NCI-H82 treated with DMSO at 0.1 percent for 48 hours (cell line): Measurements from ENCODE around the gene UVSSA.

ENCODE experiments used
- DNase-seq: peaks from one replicate; lab custom pipeline; 2025; ENCODE audit not compliant: unreplicated experiment; lab: John Stamatoyannopoulos, UW

UVSSA gene, protein sequence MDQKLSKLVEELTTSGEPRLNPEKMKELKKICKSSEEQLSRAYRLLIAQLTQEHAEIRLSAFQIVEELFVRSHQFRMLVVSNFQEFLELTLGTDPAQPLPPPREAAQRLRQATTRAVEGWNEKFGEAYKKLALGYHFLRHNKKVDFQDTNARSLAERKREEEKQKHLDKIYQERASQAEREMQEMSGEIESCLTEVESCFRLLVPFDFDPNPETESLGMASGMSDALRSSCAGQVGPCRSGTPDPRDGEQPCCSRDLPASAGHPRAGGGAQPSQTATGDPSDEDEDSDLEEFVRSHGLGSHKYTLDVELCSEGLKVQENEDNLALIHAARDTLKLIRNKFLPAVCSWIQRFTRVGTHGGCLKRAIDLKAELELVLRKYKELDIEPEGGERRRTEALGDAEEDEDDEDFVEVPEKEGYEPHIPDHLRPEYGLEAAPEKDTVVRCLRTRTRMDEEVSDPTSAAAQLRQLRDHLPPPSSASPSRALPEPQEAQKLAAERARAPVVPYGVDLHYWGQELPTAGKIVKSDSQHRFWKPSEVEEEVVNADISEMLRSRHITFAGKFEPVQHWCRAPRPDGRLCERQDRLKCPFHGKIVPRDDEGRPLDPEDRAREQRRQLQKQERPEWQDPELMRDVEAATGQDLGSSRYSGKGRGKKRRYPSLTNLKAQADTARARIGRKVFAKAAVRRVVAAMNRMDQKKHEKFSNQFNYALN

DNA sequence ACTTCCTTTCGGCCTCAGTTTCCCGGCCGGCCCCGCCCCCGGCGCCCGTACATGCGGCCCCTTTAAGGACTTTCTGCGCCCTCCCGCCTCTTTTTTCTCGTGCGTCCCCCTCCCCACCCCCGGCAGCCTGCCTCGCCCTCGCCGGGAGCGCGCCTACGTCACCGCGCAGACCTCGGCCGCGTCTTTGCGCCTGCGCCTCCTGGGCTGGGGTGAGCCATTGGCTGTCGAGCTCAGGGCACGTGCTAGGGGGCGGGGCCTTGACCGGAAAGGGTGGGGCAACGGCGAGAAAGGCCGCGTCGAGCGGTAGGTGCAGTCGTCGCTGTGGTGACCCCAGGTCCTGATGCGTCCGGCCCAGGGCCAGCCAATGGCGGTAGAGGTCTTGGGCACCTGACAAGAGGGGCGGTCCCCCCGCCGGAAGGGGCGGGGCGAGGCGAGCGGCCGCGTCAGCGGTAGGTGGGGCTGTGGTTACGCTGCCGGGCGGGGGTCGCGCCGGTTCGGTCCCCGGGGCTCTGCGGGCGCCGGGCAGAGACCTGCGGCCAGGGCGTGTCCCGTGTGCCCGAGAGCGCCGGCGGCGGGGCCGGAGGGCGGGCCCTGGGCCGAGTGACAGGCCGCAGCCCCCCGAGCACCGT is at the start of gene UVSSA:
Gene UVSSA (plus strand): TSS at position 428 of the 629 bp plus-strand sequence. CDS start 884 bp downstream, outside the sequence.
- peak; percentile 95 for DNase-seq

DNA sequence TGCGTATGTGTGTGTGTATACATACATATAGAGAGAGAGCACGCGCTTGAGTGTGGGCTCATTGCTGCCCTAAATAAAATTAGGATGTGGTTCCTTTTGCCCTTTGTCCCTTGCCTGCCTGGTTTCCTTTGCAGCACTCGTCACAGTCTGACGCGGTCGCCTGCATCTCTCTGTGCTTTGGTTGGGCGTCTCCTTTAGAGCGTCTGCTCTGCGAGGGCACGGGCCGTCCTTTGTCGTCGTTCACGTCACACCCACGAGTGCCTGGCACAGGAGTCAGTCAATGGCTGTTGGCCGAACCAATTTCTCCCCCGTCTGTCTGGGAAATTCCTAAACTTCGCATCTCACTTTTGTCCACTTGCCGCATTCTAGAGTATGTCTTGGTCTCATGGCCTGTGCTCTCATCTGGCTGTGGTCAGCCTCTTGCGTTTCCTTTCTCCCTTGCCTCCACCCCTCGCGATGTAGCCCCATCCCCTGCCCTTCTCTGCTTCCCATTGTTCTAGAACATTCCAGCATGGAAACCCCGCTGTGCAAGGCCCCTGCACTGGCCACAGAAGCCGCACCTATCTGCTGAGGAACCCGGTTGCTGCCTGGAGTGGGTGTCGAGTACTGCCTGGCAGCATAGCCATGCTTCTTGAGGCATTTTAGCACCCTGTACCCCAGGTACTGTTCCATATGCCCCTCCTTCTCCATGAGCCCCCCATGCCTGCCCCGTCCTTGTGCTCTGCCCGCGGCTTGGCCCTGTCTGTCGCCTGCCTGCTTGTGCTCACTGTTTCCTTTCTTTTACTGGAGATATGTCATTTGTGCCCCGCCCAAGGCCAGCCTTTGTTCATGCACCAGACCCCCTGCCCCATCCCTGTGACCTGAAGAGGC is 49.3 kb upstream of the UVSSA start:
- DNase-seq: no peak

DNA sequence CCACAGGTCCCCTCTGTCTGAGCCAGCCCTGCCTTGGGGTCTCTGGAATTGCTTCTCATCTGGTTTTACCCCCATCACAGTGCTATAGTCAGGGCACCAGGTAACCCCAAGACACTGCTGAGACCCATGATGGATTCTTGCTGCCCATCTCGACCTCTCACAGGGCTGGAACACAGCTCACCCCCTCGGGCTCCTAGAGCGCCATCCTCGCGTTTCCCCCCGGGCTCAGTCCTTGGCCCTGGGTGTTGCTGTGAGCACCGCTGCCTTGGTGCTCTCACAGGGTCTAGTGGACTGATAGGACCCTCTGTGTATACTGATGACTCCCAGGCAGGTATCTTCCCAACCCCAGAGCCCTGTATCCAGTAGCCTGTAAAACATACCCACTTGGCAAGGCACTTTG is 48.5 kb upstream of the UVSSA start:
- no peak for DNase-seq

DNA sequence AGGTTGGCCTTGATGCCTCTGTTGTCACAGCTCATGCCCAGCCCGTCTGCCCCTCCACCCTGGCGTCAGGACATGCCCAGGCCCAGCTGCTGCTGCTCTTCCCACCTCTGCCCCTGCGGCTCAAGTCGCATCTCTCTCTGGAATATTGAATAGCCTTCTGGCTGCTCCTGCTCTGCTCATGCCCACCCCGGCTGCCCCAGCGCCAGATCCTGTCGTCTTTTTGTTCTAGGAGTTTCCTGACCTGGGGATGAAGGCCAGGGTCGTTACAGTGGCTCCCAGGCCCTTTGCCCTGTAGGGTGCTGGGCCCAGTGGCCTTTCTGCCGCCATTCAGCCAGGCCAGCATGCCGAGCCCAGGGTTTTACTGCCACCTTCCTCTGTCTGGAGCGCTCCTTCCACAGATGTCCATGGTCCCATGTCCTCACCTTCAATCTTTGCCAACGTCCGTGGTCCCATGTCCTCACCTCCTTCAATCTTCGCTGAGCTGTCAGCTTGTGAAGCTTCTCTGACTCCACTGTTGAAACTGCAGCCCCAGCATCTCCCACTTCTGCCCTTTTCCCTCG is 47.6 kb upstream of the UVSSA start:
- no peak for DNase-seq

DNA sequence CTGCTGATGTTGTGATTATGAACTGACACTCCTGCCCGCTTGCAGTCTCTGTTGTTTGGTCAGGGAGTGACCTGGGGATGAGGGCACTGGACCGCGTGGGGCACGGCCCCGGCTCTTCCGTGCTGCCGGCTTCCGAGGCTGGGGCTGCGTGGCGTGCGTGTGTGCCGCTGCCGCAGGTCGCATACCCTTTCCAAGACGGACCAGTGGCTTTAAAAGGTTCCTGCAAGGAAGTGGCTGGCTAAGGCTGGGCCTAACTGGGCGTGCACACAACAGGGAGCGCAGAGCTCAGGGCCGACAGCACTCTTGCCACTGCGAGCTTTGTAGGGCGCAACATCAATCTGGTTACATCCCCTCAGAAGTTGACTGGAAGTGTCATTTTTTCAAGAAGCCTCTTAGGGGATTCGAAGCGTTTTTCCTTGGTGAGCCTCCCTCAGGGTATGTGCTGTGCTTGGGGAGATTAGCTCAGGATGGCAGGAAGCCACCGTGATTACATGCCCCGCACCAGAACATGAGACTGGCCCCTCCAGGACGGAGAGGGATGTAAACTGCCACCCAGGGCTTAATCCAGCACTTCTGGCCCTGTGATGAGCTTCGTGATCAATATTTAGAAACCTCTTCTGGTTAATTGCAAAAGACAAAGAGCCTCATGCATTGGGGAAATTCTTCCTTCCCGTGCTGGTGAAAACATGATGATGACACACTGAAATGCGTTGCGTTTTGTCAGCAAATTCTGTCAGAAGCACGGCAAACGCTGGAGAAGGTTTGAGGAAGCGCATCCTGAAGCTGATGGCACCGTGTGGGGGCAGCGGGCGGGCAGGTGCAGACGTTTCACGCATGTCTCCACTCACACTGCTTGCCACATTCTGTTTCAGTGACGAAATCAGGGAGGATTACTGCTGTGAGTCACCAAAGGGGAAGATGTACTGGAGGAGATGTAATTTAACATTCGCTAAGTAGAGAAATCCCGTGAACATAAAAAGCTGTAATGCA is 46.2 kb upstream of the UVSSA start:
- no peak for DNase-seq

- no peak for DNase-seq
Measured at GRCh38 chr4:1302159-1302558, 44.8 kb upstream of the UVSSA start.

DNA sequence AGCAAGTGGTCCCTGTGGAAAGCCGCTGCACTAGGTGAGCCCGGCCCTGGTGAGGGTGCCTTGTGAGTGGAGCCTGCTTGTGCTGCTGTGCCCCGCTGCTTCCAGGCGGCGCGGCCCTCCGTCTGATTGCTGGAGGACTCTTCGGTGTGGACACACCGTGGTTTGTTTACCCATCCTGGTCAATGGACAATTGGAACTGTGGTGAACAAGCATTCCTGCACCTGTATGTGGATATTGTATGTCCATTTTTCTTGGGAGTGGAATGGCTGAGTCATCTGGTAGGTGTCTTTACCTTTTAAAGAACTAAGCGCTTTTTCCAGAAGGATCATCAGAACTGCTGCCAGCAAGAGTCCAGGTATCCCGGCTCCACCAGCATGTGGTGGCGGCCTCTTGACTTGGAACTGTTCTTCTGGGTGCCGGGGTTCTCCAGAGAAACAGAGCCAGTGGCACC is 41.7 kb upstream of the UVSSA start:
- DNase-seq: no peak

DNA sequence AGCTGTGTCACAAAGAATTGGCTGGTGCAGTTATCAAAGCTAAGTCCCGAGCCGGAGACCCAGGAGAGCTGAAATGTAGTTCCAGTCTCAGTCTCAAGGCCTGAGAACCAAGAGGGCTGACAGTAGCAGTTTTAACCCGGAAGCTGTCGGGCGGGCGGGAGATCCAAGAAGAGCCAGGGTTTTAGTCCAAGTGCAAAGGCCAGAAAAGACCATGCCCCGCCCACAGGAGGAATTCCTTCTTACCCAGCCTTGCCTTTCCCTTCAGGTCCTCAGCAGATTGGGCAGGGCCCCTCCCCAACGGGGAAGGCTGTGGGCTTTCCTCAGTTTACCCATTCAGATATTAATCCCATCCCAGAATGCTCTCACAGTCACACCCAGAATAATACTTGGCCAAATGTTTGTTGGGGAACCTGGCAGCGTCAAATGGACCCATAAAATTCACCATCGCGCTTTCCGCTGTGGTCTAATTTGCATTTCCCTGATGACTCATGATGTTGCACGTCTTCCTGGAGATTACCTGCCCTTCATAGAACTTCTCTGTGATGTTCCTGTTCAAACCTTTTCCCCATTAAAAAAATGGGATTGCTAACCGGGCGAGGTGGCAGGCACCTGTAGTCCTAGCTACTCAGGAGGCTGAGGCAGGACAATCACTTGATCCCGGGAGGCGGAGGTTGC is 41.1 kb upstream of the UVSSA start:
- DNase-seq: no peak

GRCh38 chr4:1307951-1308735 is 38.9 kb upstream of the UVSSA start:
- DNase-seq: no peak

DNA sequence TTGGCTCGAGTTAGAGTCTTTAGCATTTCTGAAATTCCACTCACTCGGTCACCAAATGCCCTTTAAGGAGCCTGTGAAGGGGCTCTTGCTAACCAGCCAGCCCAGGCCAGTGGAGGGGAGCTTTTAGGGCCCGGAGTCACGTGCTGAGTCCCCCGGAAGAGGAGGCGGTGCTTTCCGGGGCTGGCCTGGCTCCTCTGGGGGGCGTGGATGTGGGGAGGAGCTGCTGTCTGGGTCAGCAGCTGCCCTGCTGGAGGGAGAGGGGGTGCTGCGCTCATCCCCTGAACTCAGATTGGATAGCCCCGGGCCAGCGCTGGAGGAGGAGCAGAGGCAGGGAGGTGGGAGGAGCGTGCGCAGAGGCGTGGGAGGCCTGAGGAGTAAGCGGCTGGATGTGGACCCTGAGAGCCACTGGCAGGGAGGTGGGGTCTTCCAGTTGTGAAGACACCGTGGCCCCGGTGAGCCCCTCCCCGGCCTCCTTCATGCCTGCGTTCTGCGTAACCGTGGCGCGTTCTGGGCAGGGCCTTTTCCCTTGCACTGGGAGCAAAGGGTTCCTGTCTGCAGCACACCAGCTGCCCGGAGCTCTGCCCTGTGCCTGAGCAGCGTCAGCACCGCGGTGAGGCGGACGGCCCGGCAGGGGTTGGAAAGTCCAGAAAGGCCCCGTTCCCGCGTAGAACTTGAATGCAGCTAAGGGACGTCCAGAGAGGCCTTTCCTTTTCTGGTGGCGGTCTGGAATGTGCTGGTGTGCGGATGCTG is 37.6 kb upstream of the UVSSA start:
- peak; percentile 24 for DNase-seq

DNA sequence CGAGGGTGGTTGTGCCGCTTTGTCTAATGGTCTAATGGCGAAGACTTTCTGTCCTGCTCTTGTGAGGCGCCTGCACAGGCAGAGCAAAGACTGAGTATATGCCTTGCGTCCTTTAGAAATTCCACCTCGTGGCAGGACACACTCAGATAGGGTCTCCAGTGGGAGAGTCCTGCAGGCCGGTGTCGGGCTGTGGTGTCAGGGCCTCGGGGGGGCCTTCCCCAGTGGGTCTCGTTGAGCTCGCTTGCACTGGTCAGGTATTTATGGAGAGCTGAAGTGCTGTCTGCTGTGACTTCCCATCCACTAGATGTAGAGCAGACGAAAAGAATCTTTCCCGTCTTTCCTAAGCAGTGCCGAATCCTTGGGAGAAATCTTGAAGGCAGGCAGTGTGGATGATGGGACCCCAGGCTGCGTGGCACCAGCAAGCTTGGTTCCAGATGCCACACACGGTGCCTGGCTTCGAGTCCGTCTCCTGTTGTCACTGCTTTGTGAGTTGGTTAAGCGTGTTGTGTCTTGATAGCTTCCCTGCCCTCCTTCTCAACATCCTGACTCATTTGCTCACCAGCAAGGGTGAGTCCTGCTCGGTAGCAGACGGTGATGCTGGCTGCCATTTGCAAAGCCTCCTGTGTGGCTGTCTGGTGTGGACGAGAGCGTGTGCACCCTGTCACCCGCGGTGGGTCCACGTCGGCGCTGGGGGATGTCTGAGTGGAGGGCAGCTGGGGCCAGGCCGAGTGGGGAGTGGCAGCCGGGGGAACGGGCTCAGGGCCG is 36.8 kb upstream of the UVSSA start:
- no peak for DNase-seq

GRCh38 chr4:1310796-1311631 is 36.0 kb upstream of the UVSSA start:
- DNase-seq: no peak

DNA sequence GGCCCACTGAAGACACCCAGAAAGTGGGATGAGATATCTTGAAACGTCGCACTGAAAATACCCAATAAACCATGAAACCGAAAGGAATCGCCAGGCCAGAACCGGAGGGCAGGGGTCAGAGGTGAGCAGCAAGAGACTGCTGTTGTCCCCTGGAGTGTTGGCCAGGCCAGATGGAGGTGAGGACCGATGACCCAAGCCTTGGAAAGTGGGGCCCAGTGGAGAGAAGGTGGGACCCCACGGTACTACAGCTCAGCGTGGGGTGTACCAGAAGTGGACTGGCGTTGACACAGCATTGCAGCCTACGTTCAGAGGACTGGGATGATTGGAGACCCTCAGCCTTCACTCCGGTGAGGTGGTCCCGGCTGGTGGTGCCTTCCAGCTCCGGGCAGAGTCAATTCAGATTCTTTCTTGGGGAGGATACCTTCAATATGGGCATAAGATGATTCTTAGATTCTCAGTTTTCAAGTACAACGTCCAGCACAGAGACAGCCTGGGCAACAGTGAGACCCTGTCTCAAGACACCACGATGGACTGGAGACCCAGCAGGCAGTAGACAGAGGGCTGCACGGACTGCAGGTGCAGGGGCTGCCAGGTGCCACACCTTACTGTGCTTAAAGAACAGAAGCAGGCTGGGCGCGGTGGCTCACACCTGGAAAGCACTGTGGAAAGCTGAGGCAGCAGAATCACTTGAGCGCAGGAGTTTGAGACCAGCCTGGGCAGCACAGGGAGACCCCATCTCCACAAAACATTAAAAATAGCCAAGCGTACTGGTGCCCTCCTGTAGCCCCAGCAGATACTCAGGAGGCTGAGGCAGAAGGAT is 34.0 kb upstream of the UVSSA start:
- no peak for DNase-seq

- no peak for DNase-seq
Measured at GRCh38 chr4:1315306-1315705, 31.7 kb upstream of the UVSSA start.
